WTC11 (cell line): ENCODE measurements around the gene C1QL2. TPM values are rescaled to one million over a fixed set of nuclear protein-coding genes. Genes with fewer than 3 reads are reported as not detected.
A peak's percentile ranks its signal among the peaks of the same experiment; 100 is the strongest.

Source experiments
- ATAC-seq: fragments of 200-7000 bp; cut with Tn5 transposase; 2 replicates; pipeline ENCODE4 v1.10.0; 2021; ENCODE audit warnings: mild to moderate bottlenecking, moderate library complexity
- CTCF ChIA-PET: fragments of 300-600 bp; sonication (Branson Sonifier 250); formaldehyde crosslinking; loops from one replicate; lab custom pipeline; 2021; ENCODE audit warnings: antibody characterized with exemption; lab: Charles Lee
- POLR2A ChIA-PET: fragments of 350-600 bp; sonication (Branson Sonifier 250); formaldehyde crosslinking; loops from one replicate; lab custom pipeline; 2021; ENCODE audit warnings: antibody characterized with exemption; lab: Charles Lee
- DNase-seq: peaks from one replicate; pipeline ENCODE4 v3.0.0; 2021; ENCODE audit warnings: low spot score
- H3K27ac Mint-ChIP-seq: 2 replicates; pipeline ENCODE4 v1.8.0; 2021; ENCODE audit warnings: mixed read lengths
- H3K27me3 Mint-ChIP-seq: 2 replicates; pipeline ENCODE4 v1.8.0; 2021; ENCODE audit warnings: low read depth, mild to moderate bottlenecking, moderate library complexity, mixed read lengths
- H3K36me3 Mint-ChIP-seq: 2 replicates; pipeline ENCODE4 v1.8.0; 2021; ENCODE audit warnings: mixed read lengths
- H3K4me1 Mint-ChIP-seq: 2 replicates; pipeline ENCODE4 v1.8.0; 2022; ENCODE audit warnings: mixed read lengths
- H3K4me3 Mint-ChIP-seq: 2 replicates; pipeline ENCODE4 v1.8.0; 2021; ENCODE audit warnings: mild to moderate bottlenecking, moderate library complexity, mixed read lengths
- H3K9me3 Mint-ChIP-seq: 2 replicates; pipeline ENCODE4 v1.8.0; 2021; ENCODE audit warnings: mixed read lengths
- EMX1 ChIP-seq: fragments of 250-450 bp; sonication (Bioruptor Pico); IDR thresholded peaks from 2 replicates; pipeline ENCODE4 v1.8.0; 2021; ENCODE audit warnings: mild to moderate bottlenecking
- ETV6 ChIP-seq: sonication (generic); formaldehyde crosslinking; IDR thresholded peaks from 2 replicates; pipeline ENCODE4 v1.8.1; 2022; ENCODE audit warnings: mild to moderate bottlenecking, missing genetic modification reagents
- FOXJ3 ChIP-seq: sonication (generic); formaldehyde crosslinking; IDR thresholded peaks from 2 replicates; pipeline ENCODE4 v1.9.0; 2021; ENCODE audit warnings: missing genetic modification reagents, mild to moderate bottlenecking, borderline replicate concordance
- GABPB1 ChIP-seq: sonication (generic); formaldehyde crosslinking; IDR thresholded peaks from 2 replicates; pipeline ENCODE4 v1.8.1; 2023; ENCODE audit warnings: mild to moderate bottlenecking, missing genetic modification reagents
- JAZF1 ChIP-seq: fragments of 250-450 bp; sonication (Bioruptor Pico); IDR thresholded peaks from 2 replicates; pipeline ENCODE4 v1.9.0; 2021; ENCODE audit warnings: moderate library complexity, mild to moderate bottlenecking, inconsistent platforms
- NFE2L1 ChIP-seq: sonication (generic); formaldehyde crosslinking; IDR thresholded peaks from 2 replicates; pipeline ENCODE4 v1.8.1; 2023; ENCODE audit warnings: missing genetic modification reagents
- NR1H2 ChIP-seq: sonication (generic); formaldehyde crosslinking; IDR thresholded peaks from 2 replicates; pipeline ENCODE4 v1.9.0; 2021; ENCODE audit warnings: mild to moderate bottlenecking, moderate library complexity, missing genetic modification reagents
- NR2C2 ChIP-seq: sonication (generic); formaldehyde crosslinking; IDR thresholded peaks from 2 replicates; pipeline ENCODE4 v1.8.0; 2022; ENCODE audit warnings: mild to moderate bottlenecking, missing genetic modification reagents
- OVOL2 ChIP-seq: fragments of 250-450 bp; sonication (Bioruptor Pico); IDR thresholded peaks from 2 replicates; pipeline ENCODE4 v1.9.0; 2021; ENCODE audit warnings: mild to moderate bottlenecking, borderline replicate concordance
- RORB ChIP-seq: fragments of 250-450 bp; sonication (Bioruptor Pico); IDR thresholded peaks from 2 replicates; pipeline ENCODE4 v1.9.0; 2021; ENCODE audit warnings: mild to moderate bottlenecking
- SOX15 ChIP-seq: fragments of 250-450 bp; sonication (Bioruptor Pico); IDR thresholded peaks from 2 replicates; pipeline ENCODE4 v1.9.0; 2021; ENCODE audit warnings: mild to moderate bottlenecking
- TEAD4 ChIP-seq: sonication (generic); formaldehyde crosslinking; IDR thresholded peaks from 2 replicates; pipeline ENCODE4 v1.8.0; 2022; ENCODE audit warnings: mild to moderate bottlenecking, missing genetic modification reagents
- ZBTB21 ChIP-seq: sonication (generic); formaldehyde crosslinking; IDR thresholded peaks from 2 replicates; pipeline ENCODE4 v1.8.1; 2023; ENCODE audit warnings: mild to moderate bottlenecking, missing genetic modification reagents, borderline replicate concordance
- ZNF219 ChIP-seq: sonication (generic); formaldehyde crosslinking; IDR thresholded peaks from 2 replicates; pipeline ENCODE4 v1.8.0; 2023; ENCODE audit warnings: missing genetic modification reagents, mild to moderate bottlenecking, borderline replicate concordance
- ZNF263 ChIP-seq: sonication (generic); formaldehyde crosslinking; IDR thresholded peaks from 2 replicates; pipeline ENCODE4 v1.8.1; 2022; ENCODE audit warnings: low read depth, mild to moderate bottlenecking, moderate library complexity, missing genetic modification reagents
- total RNA-seq: library from RNA; stranded (reverse); gene quantifications from 3 replicates; pipeline ENCODE4 v1.2.3, GENCODE V29; 2021
- TF ChIP-seq, protein P1 (sequence below): sonication (generic); formaldehyde crosslinking; IDR thresholded peaks from 2 replicates; pipeline ENCODE4 v1.8.0; 2022; ENCODE audit warnings: mild to moderate bottlenecking, missing genetic modification reagents
- TF ChIP-seq, protein P2 (sequence below): sonication (generic); formaldehyde crosslinking; IDR thresholded peaks from 2 replicates; pipeline ENCODE4 v1.8.1; 2023; ENCODE audit warnings: mild to moderate bottlenecking, missing genetic modification reagents
- TF ChIP-seq, protein P3 (sequence below): sonication (generic); formaldehyde crosslinking; IDR thresholded peaks from 2 replicates; pipeline ENCODE4 v1.8.1; 2023; ENCODE audit warnings: mild to moderate bottlenecking, moderate library complexity, missing genetic modification reagents
- TF ChIP-seq, protein P4 (sequence below): sonication (generic); formaldehyde crosslinking; IDR thresholded peaks from 2 replicates; pipeline ENCODE4 v1.8.1; 2023; ENCODE audit warnings: mild to moderate bottlenecking, missing genetic modification reagents
- TF ChIP-seq, protein P5 (sequence below): sonication (generic); formaldehyde crosslinking; IDR thresholded peaks from 2 replicates; pipeline ENCODE4 v1.8.0; 2022; ENCODE audit warnings: mild to moderate bottlenecking, missing genetic modification reagents
- TF ChIP-seq, protein P6 (sequence below): sonication (generic); formaldehyde crosslinking; conservative IDR thresholded peaks from 2 replicates; pipeline ENCODE4 v1.8.1; 2022; ENCODE audit warnings: mild to moderate bottlenecking, missing genetic modification reagents
- TF ChIP-seq, protein P7 (sequence below): fragments of 250-450 bp; sonication (Bioruptor Pico); IDR thresholded peaks from 2 replicates; pipeline ENCODE4 v1.9.0; 2021; ENCODE audit warnings: mild to moderate bottlenecking, borderline replicate concordance

Gene C1QL2
- total RNA-seq, 1 experiment from 2014 or later, result 1.0 TPM

DNA sequence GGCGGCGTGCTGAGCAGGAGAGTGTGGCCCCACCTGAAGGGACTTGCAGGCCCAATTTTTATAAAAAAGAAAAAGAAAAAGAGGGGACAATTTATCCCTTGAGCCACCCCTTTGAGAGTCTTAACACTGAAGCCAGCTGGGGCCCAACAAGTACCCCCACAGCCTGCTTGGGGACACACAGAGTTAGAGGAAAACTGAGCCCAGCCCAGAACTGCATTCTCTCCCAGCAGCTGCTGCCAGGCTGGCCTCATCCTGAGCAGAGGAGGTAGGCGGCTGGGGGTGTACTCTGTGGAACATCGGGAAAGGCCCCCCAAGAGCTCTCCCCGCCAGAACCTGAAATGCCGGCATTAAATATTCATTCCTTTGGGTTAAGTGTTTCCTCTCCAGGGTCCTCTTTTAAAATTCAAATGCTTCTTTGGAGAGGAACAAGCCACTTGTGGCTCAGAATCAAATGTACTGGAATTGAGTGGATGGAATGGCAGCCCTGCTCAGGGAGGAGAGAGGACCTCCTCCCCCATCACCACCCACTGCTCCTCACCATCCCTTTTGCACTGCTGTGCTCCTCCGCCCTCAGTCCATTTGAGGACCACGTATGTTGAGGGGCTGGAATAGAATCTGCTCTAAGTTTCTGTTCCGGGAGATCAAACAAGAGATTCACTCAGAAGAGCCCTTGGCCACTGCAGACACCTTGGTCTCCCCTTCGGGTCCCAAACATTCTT lies 45.6 kb downstream of the C1QL2 start:
- ATAC-seq (peak; percentile 70), DNase-seq (peak; percentile 41)
- peaks cover 22% of the 10 kb centered on the region for H3K36me3 Mint-ChIP-seq
- peak overlapping the region; percentile 16; the same call in 1 of the 2 replicates for H3K4me3 Mint-ChIP-seq
- TF ChIP-seq FOXJ3 (no peak), ZNF263 (peak; percentile 94)
- TF ChIP-seq, protein P1, sequence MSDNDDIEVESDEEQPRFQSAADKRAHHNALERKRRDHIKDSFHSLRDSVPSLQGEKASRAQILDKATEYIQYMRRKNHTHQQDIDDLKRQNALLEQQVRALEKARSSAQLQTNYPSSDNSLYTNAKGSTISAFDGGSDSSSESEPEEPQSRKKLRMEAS, result peak; percentile 68; the same call in 1 of the 2 replicates
- TF ChIP-seq, protein P2, sequence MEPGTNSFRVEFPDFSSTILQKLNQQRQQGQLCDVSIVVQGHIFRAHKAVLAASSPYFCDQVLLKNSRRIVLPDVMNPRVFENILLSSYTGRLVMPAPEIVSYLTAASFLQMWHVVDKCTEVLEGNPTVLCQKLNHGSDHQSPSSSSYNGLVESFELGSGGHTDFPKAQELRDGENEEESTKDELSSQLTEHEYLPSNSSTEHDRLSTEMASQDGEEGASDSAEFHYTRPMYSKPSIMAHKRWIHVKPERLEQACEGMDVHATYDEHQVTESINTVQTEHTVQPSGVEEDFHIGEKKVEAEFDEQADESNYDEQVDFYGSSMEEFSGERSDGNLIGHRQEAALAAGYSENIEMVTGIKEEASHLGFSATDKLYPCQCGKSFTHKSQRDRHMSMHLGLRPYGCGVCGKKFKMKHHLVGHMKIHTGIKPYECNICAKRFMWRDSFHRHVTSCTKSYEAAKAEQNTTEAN (CRISPR knock-in tag), result no peak
- TF ChIP-seq, all 79 proteins: peak for 2
- Mint-ChIP-seq H3K27me3 (peaks cover 49% of the 10 kb centered on the region), H3K4me1 (peaks cover 84% of the 10 kb centered on the region), H3K9me3 (peaks cover 21% of the 10 kb centered on the region), H3K27ac (peak overlapping the region; percentile 85; the same call in 1 of the 2 replicates)
- ChIA-PET POLR2A (no interaction called here), CTCF (interaction anchor here (0.8 to 1.6 kb wide), 5 partner anchors 8 to 230 kb away, joined by 3 to 6 read pairs (median 4); no protein-coding TSS in a partner anchor)

DNA sequence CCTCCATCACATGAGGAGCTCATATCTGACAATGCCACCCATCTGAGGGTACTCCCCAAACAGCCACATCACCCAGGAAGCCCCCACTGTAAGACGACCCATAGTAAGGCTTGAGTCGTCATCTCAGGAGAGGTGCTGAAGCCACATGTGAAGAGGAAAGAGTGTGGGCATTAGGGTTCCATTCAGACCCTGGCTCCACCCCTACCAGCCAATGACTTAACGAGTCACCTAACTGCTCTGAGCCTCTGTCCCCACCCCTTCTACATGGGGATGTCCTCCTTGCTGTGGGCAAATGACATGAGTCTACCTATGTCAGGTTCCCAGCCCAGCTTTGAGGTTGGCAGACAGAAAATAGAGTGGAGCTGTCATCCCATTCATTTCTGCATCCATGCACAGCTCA lies 46.3 kb downstream of the C1QL2 start:
- DNase-seq (no peak), ATAC-seq (no peak)
- POLR2A ChIA-PET, result no interaction called here
- Mint-ChIP-seq H3K27ac (peak overlapping the region; percentile 63; the same call in 1 of the 2 replicates), H3K36me3 (peaks cover 22% of the 10 kb centered on the region), H3K9me3 (peaks cover 21% of the 10 kb centered on the region), H3K4me1 (peaks cover 79% of the 10 kb centered on the region), H3K27me3 (peaks cover 46% of the 10 kb centered on the region), H3K4me3 (peak overlapping the region; percentile 16; the same call in 1 of the 2 replicates)
- TF ChIP-seq, protein P3, sequence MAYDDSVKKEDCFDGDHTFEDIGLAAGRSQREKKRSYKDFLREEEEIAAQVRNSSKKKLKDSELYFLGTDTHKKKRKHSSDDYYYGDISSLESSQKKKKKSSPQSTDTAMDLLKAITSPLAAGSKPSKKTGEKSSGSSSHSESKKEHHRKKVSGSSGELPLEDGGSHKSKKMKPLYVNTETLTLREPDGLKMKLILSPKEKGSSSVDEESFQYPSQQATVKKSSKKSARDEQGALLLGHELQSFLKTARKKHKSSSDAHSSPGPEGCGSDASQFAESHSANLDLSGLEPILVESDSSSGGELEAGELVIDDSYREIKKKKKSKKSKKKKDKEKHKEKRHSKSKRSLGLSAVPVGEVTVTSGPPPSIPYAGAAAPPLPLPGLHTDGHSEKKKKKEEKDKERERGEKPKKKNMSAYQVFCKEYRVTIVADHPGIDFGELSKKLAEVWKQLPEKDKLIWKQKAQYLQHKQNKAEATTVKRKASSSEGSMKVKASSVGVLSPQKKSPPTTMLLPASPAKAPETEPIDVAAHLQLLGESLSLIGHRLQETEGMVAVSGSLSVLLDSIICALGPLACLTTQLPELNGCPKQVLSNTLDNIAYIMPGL (CRISPR knock-in tag), result no peak
- TF ChIP-seq RORB (CRISPR knock-in tag), result no peak
- TF ChIP-seq ETV6, result no peak
- TF ChIP-seq, protein P4, sequence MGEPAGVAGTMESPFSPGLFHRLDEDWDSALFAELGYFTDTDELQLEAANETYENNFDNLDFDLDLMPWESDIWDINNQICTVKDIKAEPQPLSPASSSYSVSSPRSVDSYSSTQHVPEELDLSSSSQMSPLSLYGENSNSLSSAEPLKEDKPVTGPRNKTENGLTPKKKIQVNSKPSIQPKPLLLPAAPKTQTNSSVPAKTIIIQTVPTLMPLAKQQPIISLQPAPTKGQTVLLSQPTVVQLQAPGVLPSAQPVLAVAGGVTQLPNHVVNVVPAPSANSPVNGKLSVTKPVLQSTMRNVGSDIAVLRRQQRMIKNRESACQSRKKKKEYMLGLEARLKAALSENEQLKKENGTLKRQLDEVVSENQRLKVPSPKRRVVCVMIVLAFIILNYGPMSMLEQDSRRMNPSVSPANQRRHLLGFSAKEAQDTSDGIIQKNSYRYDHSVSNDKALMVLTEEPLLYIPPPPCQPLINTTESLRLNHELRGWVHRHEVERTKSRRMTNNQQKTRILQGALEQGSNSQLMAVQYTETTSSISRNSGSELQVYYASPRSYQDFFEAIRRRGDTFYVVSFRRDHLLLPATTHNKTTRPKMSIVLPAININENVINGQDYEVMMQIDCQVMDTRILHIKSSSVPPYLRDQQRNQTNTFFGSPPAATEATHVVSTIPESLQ (CRISPR knock-in tag), result no peak
- no peak for TF ChIP-seq NFE2L1 (CRISPR knock-in tag)
- TF ChIP-seq FOXJ3, result no peak
- TF ChIP-seq NR1H2 (CRISPR knock-in tag), result no peak
- no peak for TF ChIP-seq OVOL2 (CRISPR knock-in tag)
- TF ChIP-seq GABPB1 (CRISPR knock-in tag), result no peak
- TF ChIP-seq, protein P5, sequence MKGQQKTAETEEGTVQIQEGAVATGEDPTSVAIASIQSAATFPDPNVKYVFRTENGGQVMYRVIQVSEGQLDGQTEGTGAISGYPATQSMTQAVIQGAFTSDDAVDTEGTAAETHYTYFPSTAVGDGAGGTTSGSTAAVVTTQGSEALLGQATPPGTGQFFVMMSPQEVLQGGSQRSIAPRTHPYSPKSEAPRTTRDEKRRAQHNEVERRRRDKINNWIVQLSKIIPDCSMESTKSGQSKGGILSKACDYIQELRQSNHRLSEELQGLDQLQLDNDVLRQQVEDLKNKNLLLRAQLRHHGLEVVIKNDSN (CRISPR knock-in tag), result no peak
- TF ChIP-seq ZNF219 (CRISPR knock-in tag), result no peak
- TF ChIP-seq EMX1 (CRISPR knock-in tag), result no peak
- no peak for TF ChIP-seq SOX15 (CRISPR knock-in tag)
- no peak for TF ChIP-seq TEAD4
- no peak for TF ChIP-seq NR2C2 (CRISPR knock-in tag)
- TF ChIP-seq, protein P6, sequence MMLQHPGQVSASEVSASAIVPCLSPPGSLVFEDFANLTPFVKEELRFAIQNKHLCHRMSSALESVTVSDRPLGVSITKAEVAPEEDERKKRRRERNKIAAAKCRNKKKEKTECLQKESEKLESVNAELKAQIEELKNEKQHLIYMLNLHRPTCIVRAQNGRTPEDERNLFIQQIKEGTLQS, result no peak
- no peak for TF ChIP-seq JAZF1 (CRISPR knock-in tag)
- TF ChIP-seq, protein P7, sequence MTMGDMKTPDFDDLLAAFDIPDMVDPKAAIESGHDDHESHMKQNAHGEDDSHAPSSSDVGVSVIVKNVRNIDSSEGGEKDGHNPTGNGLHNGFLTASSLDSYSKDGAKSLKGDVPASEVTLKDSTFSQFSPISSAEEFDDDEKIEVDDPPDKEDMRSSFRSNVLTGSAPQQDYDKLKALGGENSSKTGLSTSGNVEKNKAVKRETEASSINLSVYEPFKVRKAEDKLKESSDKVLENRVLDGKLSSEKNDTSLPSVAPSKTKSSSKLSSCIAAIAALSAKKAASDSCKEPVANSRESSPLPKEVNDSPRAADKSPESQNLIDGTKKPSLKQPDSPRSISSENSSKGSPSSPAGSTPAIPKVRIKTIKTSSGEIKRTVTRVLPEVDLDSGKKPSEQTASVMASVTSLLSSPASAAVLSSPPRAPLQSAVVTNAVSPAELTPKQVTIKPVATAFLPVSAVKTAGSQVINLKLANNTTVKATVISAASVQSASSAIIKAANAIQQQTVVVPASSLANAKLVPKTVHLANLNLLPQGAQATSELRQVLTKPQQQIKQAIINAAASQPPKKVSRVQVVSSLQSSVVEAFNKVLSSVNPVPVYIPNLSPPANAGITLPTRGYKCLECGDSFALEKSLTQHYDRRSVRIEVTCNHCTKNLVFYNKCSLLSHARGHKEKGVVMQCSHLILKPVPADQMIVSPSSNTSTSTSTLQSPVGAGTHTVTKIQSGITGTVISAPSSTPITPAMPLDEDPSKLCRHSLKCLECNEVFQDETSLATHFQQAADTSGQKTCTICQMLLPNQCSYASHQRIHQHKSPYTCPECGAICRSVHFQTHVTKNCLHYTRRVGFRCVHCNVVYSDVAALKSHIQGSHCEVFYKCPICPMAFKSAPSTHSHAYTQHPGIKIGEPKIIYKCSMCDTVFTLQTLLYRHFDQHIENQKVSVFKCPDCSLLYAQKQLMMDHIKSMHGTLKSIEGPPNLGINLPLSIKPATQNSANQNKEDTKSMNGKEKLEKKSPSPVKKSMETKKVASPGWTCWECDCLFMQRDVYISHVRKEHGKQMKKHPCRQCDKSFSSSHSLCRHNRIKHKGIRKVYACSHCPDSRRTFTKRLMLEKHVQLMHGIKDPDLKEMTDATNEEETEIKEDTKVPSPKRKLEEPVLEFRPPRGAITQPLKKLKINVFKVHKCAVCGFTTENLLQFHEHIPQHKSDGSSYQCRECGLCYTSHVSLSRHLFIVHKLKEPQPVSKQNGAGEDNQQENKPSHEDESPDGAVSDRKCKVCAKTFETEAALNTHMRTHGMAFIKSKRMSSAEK (CRISPR knock-in tag), result no peak
- no peak for TF ChIP-seq ZBTB21
- CTCF ChIA-PET, result interaction anchor here (1.1 to 1.6 kb wide), 3 partner anchors 14 to 229 kb away, joined by 3 to 6 read pairs (median 4); no protein-coding TSS in a partner anchor
